ELR (cell line): ENCODE measurements around the gene NFATC2.
A peak's percentile ranks its signal among the peaks of the same experiment; 100 is the strongest.
"Not testable (repeated sequence)": the region's sequence is repeated elsewhere in the genome, so short reads cannot be mapped to it uniquely, and the experiment has no call there.

Source experiments
- DNase-seq: peaks from one replicate; pipeline ENCODE4 v3.0.0-alpha.2; 2015; ENCODE audit warnings: low read depth

NFATC2 gene

DNA sequence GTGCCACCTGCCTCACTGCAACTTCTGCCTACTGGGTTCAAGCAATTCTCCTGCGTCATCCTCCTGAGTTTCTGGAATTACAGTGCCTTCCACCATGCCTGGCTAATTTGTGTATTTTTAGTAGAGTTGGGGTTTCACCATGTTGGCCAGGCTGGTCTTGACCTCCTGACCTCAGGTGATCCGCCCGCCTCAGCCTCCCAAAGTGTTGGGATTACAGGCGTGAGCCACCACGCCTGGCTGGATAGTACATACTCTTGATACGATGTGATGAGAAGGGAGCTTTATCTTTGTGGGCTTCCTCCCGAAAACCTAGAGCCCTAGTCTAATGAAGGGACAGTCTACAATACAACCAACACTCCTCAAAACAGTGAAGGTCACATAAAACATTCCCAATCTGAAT is 2.4 kb downstream of the NFATC2 start:
- DNase-seq = not testable (repeated sequence)

DNA sequence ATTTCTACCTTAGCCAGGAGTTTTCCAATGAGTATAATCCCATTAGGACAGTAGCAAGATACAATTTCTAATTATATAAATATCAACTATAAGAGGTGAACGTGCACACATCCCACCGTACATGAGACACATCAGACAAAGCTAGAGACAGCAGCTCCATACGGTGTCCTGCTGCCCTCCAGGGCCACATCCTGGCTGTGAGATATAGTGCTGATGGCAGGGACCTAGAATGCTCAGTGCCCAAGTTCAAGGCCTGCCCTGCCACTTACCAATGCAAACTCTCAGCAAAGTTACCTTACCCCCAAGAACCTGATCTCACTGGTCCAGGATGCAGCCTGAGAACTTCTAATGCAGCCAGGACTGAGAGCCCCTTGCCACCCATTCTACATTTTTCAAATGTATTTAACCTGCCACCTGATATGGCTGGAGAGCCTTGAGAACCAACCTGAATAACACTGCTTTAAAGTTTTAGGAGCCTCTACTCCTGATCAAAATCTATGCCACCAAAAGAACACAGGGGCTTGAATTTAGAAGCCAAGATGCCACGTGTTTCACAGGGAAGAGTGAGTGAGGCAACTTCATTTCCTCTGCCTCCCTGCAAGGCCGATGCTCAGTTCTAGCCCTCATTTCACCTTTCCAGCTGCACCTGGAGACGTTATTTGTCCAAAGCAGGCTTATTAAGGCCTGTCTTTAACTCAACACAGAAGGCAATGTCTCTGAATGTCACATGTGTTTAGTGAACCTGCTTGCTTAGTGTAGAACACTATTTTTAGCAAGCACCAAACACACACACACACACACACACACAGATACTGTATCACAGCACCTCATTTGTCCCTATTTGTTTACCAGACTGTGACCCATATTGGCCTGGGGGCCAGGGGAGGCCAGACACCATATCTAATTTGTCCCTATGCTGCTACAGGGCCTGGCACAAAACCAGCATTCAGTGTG is 6.1 kb downstream of the NFATC2 start:
- DNase-seq = no peak

DNA sequence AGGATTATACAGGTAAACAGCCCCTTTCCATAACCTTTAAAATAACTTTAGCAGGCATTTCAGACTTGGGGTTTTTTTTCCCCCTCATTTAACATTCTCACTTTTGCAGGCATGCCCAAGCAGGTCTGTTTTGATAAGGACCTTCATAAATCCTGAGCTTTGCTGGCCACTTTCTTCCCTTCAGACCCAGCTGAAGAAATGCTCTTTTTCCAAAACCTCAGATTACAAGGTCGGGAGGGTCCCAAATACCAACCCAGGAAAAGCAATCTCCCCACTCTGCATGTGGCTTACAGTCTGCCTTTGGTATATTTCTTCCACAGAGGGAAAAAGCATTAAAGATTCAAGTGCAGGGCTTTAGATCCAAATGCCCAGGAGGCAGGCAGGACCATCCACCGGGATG is 6.8 kb downstream of the NFATC2 start:
- no peak for DNase-seq

DNA sequence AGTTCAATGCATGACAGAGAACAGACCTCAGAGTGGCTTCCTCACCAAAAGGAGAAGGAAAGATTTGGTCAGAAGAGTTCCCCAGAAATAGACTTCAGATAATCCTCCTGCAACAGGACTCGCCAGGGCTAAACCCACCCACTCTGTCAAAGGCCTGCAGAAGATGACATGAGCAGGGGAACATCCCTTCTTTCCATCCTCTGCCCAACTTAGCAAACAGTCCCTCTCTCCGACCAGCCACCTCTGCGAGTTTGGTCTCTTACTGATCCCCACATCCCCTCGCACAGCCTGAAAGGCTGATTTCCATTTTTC is 7.5 kb downstream of the NFATC2 start:
- no peak for DNase-seq

DNA sequence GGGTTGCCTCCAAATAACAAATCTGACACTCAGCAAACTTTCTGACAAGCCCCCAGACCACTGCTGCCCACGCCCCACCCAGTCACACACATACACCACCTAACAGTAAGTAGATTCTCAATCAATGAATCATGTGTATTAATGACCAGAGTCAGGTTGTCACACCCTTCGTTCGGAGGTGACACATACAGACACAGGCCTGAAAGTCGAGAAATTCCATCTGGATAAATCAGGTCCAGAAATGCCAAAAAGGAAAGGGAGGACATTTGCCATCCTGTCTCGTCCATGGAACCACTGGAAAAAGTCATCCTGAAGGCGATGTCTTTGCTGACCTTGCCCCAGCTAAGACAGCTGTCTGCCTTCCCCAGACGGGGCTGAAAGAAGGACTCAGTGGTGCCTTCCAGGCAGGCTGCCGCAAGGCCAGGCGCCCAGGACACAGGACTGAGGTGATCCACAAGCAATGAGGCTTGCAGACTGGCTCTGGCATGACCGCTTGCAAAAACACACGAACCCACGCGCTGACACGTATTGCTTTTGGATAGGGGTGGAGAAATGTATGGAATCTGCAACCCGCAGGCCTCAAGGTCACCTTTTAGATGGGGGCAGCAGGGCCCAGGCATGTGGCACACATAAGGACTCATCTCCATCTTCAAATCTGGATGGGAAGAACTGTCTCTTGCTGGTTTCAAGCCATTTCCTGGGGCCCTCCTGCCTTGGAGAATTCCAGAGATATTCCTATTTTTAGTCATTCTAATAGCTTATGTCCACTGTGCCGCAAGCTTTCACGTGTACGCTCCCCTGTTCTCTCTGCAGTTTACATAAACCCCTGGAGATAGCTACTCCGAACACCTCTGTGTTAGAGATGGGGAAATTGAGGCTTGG is 9.0 kb downstream of the NFATC2 start:
- peak; percentile 94 for DNase-seq

DNA sequence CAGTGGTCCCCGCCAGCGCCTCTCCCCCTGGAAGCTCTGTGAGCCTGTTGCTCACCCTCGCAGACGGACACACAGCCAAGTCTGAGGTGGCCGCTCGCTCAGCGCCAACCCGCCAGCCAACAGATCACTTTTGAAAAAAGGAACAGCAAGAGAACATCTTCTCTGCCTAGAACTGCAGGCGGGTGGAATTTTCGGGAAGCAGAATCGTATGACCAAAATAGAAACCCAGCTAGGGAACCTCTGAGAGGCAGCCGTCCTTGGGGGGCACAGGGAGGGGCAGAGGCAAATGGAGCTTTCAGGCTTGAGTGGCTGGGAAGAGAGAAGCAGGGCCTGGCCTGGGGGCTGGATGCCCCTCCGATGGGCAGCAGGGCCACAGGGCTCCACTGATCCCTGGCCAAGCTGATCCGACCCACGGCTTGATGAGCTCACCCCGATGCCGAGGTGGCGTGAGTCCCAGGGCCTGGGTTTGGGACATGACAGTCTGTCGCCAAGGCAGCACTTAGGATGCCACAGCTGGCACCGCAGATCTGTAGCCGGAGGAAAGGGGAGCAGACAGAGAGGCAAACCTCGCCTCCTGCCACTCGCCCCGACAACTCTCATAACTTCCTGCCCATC is 9.8 kb downstream of the NFATC2 start:
- peak; percentile 73 for DNase-seq

DNA sequence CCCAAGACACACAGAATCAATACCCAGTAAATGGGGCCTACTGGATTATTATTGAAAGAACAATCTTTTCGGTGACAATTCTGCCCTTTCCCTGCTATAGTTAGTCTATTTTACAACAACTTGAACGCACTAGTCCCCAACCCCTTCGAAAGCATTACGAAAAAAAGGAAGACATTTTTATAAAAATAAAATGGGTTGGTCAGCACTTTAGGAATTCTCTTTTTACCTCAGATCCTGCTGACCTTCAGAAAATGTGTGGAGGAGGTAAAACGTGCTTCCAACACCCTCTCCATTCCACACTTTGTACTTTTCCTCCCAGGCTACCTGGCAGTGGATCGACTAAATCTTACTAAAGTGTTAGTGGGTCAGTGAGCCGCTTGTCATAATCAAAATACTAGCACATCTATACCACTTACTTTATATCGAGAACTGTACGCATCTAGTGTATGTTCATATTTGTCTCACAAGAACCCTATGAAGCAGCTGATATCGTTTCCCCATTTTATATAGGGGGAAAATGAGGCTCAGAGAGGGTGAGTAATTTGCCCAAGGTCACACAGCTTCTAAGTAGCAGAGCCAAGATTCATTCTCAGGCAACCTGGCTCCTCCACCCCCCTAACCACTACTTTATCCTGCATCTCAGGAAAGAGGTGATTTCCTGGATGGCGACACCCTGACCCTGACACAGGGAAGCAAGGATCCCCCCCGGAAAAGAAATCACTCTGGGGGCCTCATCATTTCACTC is 10.6 kb downstream of the NFATC2 start:
- DNase-seq = no peak

DNA sequence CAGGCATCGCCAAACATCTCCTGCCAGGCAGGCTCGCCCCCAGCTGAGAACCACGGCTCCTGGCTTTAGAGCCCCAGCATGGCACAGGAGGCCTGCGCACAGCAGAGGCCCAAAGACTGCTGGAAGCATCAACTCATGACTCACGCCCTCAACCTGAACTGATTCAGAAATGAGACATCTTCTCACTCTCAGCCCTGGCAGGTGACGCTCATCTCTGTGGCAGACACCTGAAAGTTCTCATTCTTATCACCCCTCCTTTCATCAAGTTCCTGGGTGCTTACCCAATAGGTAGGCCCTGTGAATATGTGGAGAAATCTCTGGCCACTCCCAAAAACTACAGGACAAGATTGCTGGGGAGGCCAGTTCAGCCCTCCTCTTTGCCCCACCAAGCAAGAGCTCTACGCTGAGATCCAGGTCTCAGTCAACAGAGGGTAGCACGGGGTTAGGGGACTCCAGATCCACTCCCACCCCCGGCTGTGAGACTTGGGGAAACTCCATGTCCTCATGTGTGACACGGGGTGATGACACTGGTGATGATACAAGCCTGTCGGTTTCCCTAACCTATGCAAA is 11.3 kb downstream of the NFATC2 start:
- peak; percentile 86 for DNase-seq

DNA sequence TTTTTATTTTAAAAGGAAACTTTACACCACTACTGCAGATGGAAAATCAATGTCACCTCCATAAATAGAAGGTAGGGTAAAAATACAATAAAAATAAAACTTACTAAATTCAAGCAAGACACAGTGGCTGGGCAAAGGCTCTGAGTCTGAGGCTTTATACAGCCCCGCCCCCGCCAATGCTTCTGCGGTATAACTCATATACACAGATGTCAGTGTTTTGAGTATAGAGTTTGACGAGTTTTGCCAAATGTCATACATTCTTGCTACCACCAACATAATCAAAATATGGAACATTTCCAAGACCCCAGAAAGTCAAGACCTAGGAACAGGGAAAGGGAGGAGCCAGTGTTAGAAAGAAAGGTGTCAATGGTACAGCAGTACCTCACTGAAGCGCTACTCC is 12.8 kb downstream of the NFATC2 start:
- peak; percentile 36 for DNase-seq

DNA sequence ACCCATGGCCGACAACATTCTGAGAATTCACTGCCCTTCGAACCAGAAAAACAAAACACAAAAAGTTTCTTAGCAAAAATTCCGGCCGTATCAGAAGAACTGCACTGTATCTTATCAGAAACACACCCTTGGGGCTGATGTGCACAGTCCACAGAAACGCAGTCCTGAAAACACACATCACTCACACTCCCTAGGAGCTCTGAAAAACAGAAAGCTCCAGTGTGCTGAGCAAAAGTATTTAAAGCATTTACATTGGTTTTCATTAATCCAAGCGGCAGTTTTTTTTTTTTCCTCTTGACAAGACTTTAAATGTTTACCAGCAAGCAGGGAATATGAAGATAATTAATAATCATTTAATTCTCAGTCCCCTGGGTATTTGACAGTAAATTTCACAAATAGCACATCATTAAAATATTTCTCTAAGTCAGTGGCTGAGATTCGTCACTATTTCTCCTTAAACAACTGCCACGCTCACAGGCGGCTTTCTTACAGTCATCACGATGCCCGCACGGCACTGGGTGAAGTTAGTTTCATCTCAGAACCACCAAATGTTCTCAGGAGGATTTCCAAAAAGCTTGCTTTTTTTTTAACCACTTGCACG is 13.3 kb downstream of the NFATC2 start:
- peak; percentile 81 for DNase-seq

DNA sequence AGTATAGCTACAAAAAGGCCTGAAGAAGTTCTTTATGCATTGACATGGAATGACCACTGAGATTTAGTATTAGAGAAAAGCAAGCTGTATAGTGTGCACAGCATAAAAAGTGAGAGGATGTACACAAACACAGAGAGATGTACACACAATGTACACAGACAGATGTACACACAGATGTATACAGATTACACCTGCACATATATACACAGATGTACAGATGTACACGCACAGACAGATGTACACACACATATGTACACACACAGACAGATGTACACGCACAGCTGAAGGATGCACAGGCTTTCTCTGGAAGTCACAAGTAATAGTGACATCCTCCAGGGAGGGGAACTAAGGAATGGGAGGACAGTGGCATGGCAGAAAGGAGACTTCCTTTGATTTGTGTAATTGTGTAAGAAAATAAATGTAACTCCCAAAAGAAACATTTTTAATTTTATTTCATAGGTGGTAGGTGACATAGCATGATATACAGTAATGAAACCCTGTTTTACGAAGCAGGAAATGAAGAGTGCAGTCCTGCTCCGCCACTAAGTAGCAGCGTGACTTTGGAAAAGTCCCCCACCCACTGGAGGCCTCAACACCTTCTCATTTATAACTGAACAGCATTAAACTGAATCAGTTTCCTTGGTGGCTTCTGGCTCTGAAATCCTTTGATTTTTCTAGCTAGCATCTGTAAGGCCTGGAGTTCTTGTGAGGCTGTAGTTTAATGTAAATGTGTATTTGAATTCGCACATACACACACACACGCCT is 14.1 kb downstream of the NFATC2 start:
- no peak for DNase-seq

DNA sequence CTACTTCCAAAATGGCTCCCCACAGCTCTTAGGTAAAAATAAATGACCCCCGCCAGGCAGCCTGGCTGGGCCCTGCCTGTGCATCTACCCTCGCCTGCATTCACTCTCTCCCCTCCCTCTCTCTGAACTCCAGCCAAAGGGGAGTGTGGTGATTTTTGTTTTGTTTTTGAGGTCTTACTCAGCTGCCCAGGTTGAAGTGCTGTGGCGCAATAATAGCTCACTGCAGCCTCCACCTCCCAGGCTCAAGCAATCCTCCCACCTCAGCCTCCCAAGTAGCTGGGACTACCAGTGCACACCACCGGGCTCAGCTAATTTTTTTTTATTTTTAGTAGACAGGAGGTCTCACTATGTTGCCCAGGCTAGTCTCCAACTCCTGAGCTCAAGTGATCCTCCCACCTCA is 15.8 kb downstream of the NFATC2 start:
- DNase-seq = no peak

DNA sequence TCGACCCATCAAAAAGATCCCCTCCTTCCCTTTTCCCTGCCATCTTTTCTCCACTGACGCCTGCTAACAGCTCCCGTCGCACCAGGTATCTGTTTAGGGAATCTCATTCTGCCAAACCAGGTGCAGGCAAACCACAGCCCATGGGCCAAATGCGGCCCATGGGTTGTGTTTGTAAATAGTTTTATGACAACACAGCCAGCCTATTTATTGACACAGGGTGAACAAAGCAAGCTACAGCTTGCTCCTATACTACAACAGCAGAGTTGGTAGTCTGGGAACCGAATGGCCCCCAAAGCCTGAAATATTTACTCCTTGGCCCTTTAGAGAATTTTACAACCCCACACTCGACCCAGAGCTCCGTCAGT is 16.4 kb downstream of the NFATC2 start:
- DNase-seq = no peak

DNA sequence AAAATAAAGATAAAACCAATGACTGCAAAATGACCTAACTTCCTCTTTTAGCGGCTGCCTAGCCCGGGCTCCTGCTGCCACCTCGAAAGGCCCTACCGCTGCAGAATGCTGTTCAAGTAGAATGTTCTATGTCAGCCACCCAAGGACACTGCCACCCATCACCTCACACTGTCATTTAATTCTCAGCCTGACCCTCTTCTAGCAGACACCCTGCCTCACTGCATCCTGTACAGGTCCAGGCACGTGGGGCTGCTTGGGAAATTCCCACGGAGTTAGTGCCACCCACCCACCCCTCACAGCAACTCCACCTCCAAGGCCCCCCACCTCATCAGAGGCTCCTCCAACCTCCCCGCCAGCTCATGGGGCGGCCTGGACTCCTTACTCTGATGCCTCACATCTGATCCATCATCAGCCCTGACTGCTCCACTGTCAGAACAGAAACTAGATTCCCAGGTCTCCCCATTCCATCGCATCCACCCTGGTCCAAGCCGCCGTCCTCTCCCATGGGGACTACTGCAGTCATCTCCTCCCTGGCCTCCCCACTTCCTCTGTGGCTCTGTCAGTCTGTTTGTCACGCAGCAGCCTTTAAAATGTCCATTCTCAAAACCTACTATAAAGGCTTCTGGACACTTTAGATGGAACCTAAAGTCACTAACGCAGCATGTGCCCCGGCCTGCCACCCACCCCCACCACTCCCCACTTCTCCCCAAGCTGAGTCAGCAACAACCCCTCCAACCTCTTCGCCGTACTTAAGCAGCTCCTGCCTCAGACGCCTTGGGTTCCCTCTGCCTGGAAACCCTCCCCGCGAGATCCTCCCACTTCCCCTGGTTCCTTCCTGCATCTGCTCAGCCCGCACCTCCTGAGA is 17.0 kb downstream of the NFATC2 start:
- no peak for DNase-seq

DNA sequence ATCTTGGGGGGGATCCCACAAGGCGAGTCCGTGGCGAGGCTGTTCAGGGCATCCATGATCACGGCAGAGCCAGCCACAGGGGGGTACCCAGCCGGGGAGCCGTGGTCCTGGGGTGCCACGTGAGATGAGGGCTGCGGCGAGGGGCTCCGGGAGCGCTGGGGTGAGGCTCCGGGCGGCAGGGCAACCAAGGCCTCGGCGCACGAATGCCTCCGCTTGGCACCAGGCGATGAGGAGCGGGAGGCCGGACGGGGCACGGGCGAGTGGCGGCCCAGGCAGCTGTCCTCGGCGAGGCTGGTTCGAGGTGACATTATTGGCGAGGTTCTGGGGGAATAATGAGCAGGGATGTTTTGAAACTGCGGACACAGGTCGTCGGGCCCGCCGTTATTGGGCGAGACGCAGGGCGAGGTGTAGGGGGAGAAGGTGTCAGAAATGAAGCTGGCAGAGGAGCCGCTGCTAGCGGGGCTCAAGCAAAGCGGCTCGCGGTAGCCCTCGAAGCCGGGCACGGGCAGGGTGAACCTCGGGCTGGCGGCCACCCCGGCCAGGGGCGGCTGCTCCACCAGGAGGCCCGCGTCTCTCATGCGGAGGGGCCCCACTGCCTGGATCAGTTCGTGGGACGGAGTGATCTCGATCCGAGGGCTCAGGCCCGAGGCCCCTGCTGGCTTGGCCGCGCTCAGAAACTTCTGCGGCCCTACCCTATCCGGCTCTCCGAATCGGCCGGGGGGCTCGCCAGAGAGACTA is 19.1 kb downstream of the NFATC2 start:
- no peak for DNase-seq

DNA sequence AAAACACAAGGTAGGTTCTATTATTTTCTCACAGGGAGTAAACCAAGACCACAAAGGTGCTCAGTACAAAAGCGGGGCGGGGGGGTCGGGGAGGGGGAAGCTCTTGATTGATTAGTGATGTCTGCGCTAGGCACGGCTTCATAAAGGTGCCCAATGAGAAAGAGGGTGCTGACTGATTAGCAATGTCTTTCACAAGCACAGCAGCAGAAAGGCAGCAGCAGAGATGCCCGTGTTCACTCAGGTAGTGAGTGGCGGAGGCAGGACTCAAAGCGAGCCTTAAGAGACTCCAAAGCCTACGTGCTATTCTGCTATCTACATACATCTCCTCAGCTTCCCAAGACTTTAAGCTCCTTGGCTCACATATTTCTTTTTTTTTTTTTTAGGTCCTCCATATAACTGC is 20.3 kb downstream of the NFATC2 start:
- no peak for DNase-seq

DNA sequence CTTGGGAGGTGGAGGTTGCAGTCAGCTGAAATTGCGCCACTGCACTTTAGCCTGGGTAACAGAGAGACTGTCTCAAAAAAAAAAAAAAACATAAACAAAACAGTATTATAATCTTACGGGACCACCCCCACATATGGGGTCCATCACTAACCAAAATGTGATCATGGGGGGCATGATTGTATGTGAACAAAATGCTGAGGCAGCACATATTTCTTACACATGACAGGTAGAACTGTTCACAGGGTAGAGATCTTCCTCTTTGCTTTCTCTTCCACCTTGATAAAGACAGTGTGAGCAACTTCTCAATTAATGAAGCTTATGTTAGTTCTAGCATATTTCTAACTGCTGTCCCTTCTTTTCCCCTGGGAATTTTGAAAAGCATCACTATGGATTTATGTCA is 24.7 kb downstream of the NFATC2 start:
- no peak for DNase-seq

DNA sequence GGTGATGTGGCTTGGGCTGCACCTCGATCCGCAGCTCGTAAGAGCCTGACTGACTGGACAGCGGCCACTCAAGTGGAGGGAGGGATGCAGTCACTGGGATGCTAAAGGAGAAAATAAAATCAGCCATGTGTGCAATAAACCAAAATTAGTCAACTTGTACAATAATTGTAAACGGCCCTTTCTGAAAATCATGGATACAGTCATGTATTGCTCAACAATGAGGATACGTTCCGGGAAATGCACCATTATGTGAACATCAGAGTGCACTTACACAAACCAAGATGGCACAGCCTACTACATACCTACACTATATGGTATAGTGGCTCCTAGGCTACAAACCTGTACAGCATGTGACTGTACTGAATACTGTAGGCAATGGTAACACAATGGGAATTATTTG is 25.7 kb downstream of the NFATC2 start:
- DNase-seq = no peak

DNA sequence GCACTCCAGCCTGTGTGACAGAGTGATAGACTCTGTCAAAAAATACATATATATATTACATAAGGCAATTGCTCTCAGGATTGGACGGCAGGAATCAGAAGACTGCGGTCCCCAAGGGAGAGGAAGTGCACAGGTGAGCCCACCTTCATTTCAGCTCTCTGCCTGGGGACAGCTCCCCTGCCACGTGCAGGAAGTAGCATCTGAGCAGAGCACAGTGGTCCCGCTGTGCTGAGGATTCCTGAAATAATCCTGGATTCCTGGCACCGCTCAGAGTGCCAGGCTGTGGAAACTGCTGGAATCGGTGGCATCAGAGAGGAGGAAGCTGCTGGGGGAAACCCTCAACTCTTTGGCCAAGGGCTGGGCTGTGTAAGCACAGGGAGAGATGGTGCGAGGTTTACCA is 27.7 kb downstream of the NFATC2 start:
- no peak for DNase-seq
